AG04450 (cell line): Measurements from ENCODE around the gene FAF1. TPM values are rescaled to one million over a fixed set of nuclear protein-coding genes. Genes with fewer than 3 reads are reported as not detected.

Source experiments
- CTCF ChIA-PET: fragments of 300-600, 350-600 bp; formaldehyde crosslinking; extraction: SDS; loops from one replicate; lab custom pipeline; 2022; ENCODE audit warnings: antibody characterized with exemption, inconsistent platforms; lab: Charles Lee
- POLR2A ChIA-PET: fragments of 350-600 bp; formaldehyde crosslinking; extraction: SDS; loops from one replicate; lab custom pipeline; 2021; ENCODE audit warnings: antibody characterized with exemption, inconsistent platforms; lab: Yijun Ruan, JAX
- DNase-seq: peaks from one replicate; pipeline ENCODE4 v3.0.0-alpha.2; 2011; ENCODE audit warnings: low read depth, low spot score
- H3K27ac ChIP-seq: one replicate; pipeline ENCODE4 v1.5.1; 2012; ENCODE audit warnings: low read depth, low read length, control low read depth
- H3K27me3 ChIP-seq: one replicate; pipeline ENCODE4 v1.6.0; 2012; ENCODE audit warnings: low read length; ENCODE audit not compliant: control insufficient read depth, insufficient read depth
- H3K4me3 ChIP-seq: 2 replicates; pipeline ENCODE4 v1.5.1; 2011; ENCODE audit warnings: mild to moderate bottlenecking, low read depth, low read length, control low read depth
- H3K9me3 ChIP-seq: 2 replicates; pipeline ENCODE4 v1.5.1; 2012; ENCODE audit warnings: low read length; ENCODE audit not compliant: control insufficient read depth, insufficient read depth
- polyA plus RNA-seq: library from polyadenylated mRNA; depleted of rRNA; stranded (reverse); fragments of >200 nt; gene quantifications from 2 replicates; pipeline ENCODE4 v1.2.3, GENCODE V29; 2011
- TF ChIP-seq, protein P1 (sequence below): IDR thresholded peaks from 2 replicates; pipeline ENCODE4 v1.5.1; 2011; ENCODE audit warnings: low read depth, low read length, control low read depth, inconsistent platforms

Gene FAF1
- polyA plus RNA-seq, 1 experiment, result 37.9 TPM

DNA sequence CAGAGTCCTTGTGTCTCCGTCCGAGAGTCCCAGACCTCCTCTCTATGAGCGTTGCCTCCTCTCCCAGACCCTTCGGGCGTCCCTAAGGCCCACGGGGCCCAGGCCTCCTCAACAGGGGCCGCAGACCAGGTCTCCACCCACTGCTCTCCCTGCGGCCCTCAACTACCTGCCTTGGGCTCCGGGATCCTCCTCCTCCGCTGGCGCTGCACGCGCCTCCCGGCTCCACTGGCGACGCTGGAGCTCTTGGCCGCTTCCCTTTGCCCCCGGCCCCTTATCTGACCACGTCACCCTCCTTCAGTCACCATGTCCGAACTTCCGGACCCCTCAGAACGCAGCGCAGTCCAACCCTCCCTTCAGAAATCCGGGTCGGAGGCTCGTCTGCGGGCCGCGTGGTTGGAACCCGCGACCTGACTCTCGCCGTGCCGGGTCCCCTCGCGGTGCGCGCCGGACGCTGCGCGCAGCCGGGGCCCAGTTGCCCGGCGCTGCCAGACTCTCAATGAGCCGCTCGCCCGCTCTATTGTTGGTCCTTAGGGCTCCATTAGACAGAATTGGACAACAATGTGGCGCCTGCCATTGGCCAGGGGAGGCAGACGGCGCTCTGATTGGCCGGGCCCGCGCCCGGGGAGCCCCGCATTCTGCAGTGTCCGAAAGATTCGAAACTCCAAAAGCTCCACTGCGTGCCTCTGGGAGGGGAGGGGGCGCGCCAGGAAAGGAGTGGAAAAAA, 537.0 kb downstream of the FAF1 start, which contains the start of gene DMRTA2:
Gene DMRTA2, minus strand, starts transcription at position 498 of the 724 bp plus-strand sequence. CDS start 1,907 bp downstream, outside the sequence.
- H3K27me3 ChIP-seq, result peaks cover 93% of the 10 kb centered on the region
- TF ChIP-seq, protein P1, sequence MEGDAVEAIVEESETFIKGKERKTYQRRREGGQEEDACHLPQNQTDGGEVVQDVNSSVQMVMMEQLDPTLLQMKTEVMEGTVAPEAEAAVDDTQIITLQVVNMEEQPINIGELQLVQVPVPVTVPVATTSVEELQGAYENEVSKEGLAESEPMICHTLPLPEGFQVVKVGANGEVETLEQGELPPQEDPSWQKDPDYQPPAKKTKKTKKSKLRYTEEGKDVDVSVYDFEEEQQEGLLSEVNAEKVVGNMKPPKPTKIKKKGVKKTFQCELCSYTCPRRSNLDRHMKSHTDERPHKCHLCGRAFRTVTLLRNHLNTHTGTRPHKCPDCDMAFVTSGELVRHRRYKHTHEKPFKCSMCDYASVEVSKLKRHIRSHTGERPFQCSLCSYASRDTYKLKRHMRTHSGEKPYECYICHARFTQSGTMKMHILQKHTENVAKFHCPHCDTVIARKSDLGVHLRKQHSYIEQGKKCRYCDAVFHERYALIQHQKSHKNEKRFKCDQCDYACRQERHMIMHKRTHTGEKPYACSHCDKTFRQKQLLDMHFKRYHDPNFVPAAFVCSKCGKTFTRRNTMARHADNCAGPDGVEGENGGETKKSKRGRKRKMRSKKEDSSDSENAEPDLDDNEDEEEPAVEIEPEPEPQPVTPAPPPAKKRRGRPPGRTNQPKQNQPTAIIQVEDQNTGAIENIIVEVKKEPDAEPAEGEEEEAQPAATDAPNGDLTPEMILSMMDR, result no peak
- H3K9me3 ChIP-seq, result peaks cover 21% of the 10 kb centered on the region; the same call in 1 of the 2 replicates
- H3K27ac ChIP-seq, result no peak within 1 kb of the TSS
- ChIA-PET POLR2A (no interaction called here), CTCF (no interaction called here)
- peak within 1 kb of the TSS; percentile 29 for H3K4me3 ChIP-seq
- DNase-seq, result no peak

GRCh38 chr1:50422675-50422945, 537.5 kb downstream of the FAF1 start:
- Histone ChIP-seq H3K4me3 (no peak overlapping the region), H3K27me3 (peaks cover 91% of the 10 kb centered on the region), H3K27ac (no peak overlapping the region), H3K9me3 (peaks cover 21% of the 10 kb centered on the region; the same call in 1 of the 2 replicates)
- TF ChIP-seq, protein P1, result no peak
- ChIA-PET CTCF (no interaction called here), POLR2A (no interaction called here)
- DNase-seq, result no peak

GRCh38 chr1:50421768-50422674, 538.0 kb downstream of the FAF1 start:
- TF ChIP-seq, protein P1, result no peak
- ChIA-PET POLR2A (no interaction called here), CTCF (interaction anchor here (0.9 kb wide), 1 partner anchor 281 kb away, joined by 3 read pairs; no protein-coding TSS in a partner anchor)
- no peak overlapping the region for H3K27ac ChIP-seq
- no peak overlapping the region for H3K4me3 ChIP-seq
- DNase-seq, result no peak
- peaks cover 21% of the 10 kb centered on the region; the same call in 1 of the 2 replicates for H3K9me3 ChIP-seq
- peaks cover 91% of the 10 kb centered on the region for H3K27me3 ChIP-seq

DNA sequence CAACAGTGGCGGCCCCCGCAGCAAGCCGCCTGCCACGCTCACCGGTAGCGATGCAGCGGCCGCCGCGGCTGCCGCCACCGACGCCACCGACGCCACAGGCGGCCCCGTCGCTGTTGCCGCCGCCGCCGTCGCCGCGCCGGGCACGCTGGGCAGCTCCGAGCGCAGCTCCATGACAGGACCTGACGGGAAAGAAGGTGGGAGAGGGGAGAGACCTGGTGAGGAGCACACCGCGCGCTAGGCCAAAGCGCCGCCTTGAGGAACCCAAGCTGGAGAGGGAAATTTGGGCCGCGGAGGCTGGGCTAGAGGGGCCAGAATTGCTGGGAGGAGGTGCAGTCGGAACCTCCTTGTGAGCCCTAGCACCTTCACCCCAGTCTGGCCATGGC, 538.7 kb downstream of the FAF1 start:
- no peak overlapping the region for H3K27ac ChIP-seq
- H3K9me3 ChIP-seq, result peaks cover 21% of the 10 kb centered on the region; the same call in 1 of the 2 replicates
- DNase-seq, result no peak
- CTCF ChIA-PET, result interaction anchor here (0.9 kb wide), 1 partner anchor 282 kb away, joined by 3 read pairs; no protein-coding TSS in a partner anchor
- TF ChIP-seq, protein P1, result no peak
- H3K4me3 ChIP-seq, result no peak overlapping the region
- H3K27me3 ChIP-seq, result peaks cover 91% of the 10 kb centered on the region
- POLR2A ChIA-PET, result no interaction called here
